ENCODE data around the gene MYO10.

MYO10 gene

DNA sequence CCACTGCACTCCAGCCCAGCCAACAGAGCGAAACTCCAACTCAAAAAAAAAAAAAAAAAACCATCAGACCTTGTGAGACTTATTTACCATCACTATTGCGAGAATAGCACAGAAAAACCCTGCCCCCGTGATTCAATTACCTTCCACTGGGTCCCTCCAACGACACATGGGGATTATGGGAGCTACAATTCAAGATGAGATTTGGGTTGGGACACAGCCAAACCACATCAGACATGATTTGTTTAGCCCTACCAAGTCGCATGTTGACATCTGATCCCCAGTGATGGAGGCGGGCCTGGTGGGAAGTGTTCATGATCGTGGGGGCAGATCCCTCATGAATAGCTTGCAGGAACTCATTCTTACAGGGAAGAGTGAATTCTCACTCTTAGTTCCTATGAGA lies 26.6 kb downstream of the MYO10 start:
- H3K4me3 ChIP-seq (ENCODE audit: low read length): no peak overlapping the region
- no peak for DNase-seq (ENCODE audit: low read depth)
- TF ChIP-seq CTCF (IDR thresholded peaks at IDR 0.05; ENCODE audit: insufficient read depth, low read depth, low read length, missing control alignments): no peak

- TF ChIP-seq CTCF (IDR thresholded peaks at IDR 0.05; ENCODE audit: insufficient read depth, low read depth, low read length, missing control alignments): no peak
- no peak for DNase-seq (ENCODE audit: low read depth)
- no peak overlapping the region for H3K4me3 ChIP-seq (ENCODE audit: low read length)
These were observed 28.8 kb downstream of the MYO10 start for GRCh38 chr5:16907270-16907669.

DNA sequence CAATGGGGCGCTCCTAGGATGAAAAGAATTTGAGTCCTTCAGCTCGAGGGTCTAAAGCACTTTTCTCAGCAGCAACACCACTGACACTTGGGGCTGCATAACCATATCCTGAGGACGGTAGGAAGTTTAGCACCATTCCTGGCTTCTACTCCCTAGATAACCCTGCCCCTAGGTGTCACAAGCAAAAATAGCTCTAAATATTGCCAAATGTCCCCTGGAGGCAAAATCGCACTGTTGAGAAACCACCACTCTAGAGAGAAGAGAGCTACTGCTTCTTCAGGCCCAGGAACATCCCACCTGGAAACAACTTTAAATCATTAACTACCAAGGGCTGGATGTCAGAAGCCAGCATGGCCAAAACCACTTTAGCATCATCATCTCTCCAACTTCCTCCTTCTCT lies 29.8 kb downstream of the MYO10 start:
- H3K4me3 ChIP-seq (ENCODE audit: low read length): no peak overlapping the region
- TF ChIP-seq CTCF (IDR thresholded peaks at IDR 0.05; ENCODE audit: insufficient read depth, low read depth, low read length, missing control alignments): no peak
- no peak for DNase-seq (ENCODE audit: low read depth)

GRCh38 chr5:16903480-16904300 lies 32.4 kb downstream of the MYO10 start:
- TF ChIP-seq CTCF (IDR thresholded peaks at IDR 0.05; ENCODE audit: insufficient read depth, low read depth, low read length, missing control alignments): no peak
- no peak overlapping the region for H3K4me3 ChIP-seq (ENCODE audit: low read length)
- DNase-seq (ENCODE audit: low read depth): no peak

- no peak for TF ChIP-seq CTCF (IDR thresholded peaks at IDR 0.05; ENCODE audit: insufficient read depth, low read depth, low read length, missing control alignments)
- H3K4me3 ChIP-seq (ENCODE audit: low read length): no peak overlapping the region
- peak; percentile 76 for DNase-seq (ENCODE audit: low read depth)
These were observed 33.2 kb downstream of the MYO10 start for GRCh38 chr5:16902846-16903245.

GRCh38 chr5:16901021-16901644 lies 35.0 kb downstream of the MYO10 start:
- no peak for DNase-seq (ENCODE audit: low read depth)
- TF ChIP-seq CTCF (IDR thresholded peaks at IDR 0.05; ENCODE audit: insufficient read depth, low read depth, low read length, missing control alignments): no peak
- no peak overlapping the region for H3K4me3 ChIP-seq (ENCODE audit: low read length)
